HepG2 (cell line): ENCODE results near the gene HSDL1. TPM values are rescaled to one million over a fixed set of nuclear protein-coding genes. Genes with fewer than 3 reads are reported as not detected.

Experiments used
- DMTF1 ChIP-seq: sonication (generic); formaldehyde crosslinking; IDR thresholded peaks from 2 replicates; pipeline ENCODE4 v1.4.0; 2020; ENCODE audit warnings: mild to moderate bottlenecking, missing genetic modification reagents
- ELF3 ChIP-seq: IDR thresholded peaks from 2 replicates; pipeline ENCODE4 v1.6.1; 2016; ENCODE audit warnings: missing genetic modification reagents, missing compliant biosample characterization
- KLF11 ChIP-seq: IDR thresholded peaks from 2 replicates; pipeline ENCODE4 v1.6.1; 2016; ENCODE audit warnings: missing compliant biosample characterization
- LCORL ChIP-seq, 2 experiments: fragments of 450-650 bp in 1 of 2; sonication (generic) in 1 of 2; formaldehyde crosslinking in 1 of 2; IDR thresholded peaks; 2 replicates each; pipeline versions ENCODE4 v1.5.0 to v1.6.1; 2017 to 2020; ENCODE audit warnings: antibody characterized with exemption in 1 of 2, missing genetic modification reagents in 1 of 2
- MED1 ChIP-seq: sonication (generic); formaldehyde crosslinking; IDR thresholded peaks from 2 replicates; pipeline ENCODE4 v1.4.0; 2020; ENCODE audit warnings: missing genetic modification reagents
- MLLT10 ChIP-seq: sonication (generic); formaldehyde crosslinking; IDR thresholded peaks from 2 replicates; pipeline ENCODE4 v1.4.0; 2020; ENCODE audit warnings: missing genetic modification reagents
- NFKB2 ChIP-seq: sonication (generic); formaldehyde crosslinking; IDR thresholded peaks from 2 replicates; pipeline ENCODE4 v1.4.0; 2020; ENCODE audit warnings: missing genetic modification reagents, borderline replicate concordance
- RFX3 ChIP-seq: IDR thresholded peaks from 2 replicates; pipeline ENCODE4 v1.6.1; 2016; ENCODE audit warnings: missing biosample characterization, missing genetic modification reagents
- RNF2 ChIP-seq: fragments of 450-650 bp; conservative IDR thresholded peaks from 2 replicates; pipeline ENCODE4 v1.6.1; 2016; ENCODE audit warnings: low read depth
- SNAPC2 ChIP-seq: sonication (generic); formaldehyde crosslinking; IDR thresholded peaks from 2 replicates; pipeline ENCODE4 v1.8.1; 2022; ENCODE audit warnings: mild to moderate bottlenecking, missing genetic modification reagents
- TEF ChIP-seq: sonication (generic); formaldehyde crosslinking; IDR thresholded peaks from 2 replicates; pipeline ENCODE4 v1.5.0; 2020; ENCODE audit warnings: missing genetic modification reagents
- ZBTB40 ChIP-seq, 2 experiments: fragments of 450-650 bp in 1 of 2; sonication (generic) in 1 of 2; formaldehyde crosslinking in 1 of 2; IDR thresholded peaks; 2 replicates each; pipeline versions ENCODE4 v1.6.1 to v1.8.0; 2016 to 2022; ENCODE audit warnings: antibody characterized with exemption in 1 of 2, mild to moderate bottlenecking in 1 of 2, missing genetic modification reagents in 1 of 2
- ZBTB8A ChIP-seq: sonication (generic); formaldehyde crosslinking; IDR thresholded peaks from 2 replicates; pipeline ENCODE4 v1.4.0; 2020; ENCODE audit warnings: mild to moderate bottlenecking, low read depth, missing genetic modification reagents, borderline replicate concordance
- ZNF160 ChIP-seq: sonication (generic); formaldehyde crosslinking; IDR thresholded peaks from 2 replicates; pipeline ENCODE4 v1.8.0; 2022; ENCODE audit warnings: mild to moderate bottlenecking, inconsistent platforms, missing genetic modification reagents
- ZNF30 ChIP-seq: sonication (generic); formaldehyde crosslinking; IDR thresholded peaks from 2 replicates; pipeline ENCODE4 v1.5.0; 2020; ENCODE audit warnings: mild to moderate bottlenecking, missing genetic modification reagents
- ZNF317 ChIP-seq: sonication (generic); formaldehyde crosslinking; IDR thresholded peaks from 2 replicates; pipeline ENCODE4 v1.5.0; 2020; ENCODE audit warnings: mild to moderate bottlenecking, missing genetic modification reagents
- ZNF576 ChIP-seq: sonication (generic); formaldehyde crosslinking; IDR thresholded peaks from 2 replicates; pipeline ENCODE4 v1.4.0; 2020; ENCODE audit warnings: mild to moderate bottlenecking, missing genetic modification reagents
- polyA plus RNA-seq, 8 experiments: library from polyadenylated mRNA; depleted of rRNA in 3 of 8; stranded (reverse) in 7 of 8; unstranded in 1 of 8; fragments of >200 nt; fragmentation: Illumina TruSeq in 4 of 8; extraction: Trizol in 4 of 8; gene quantifications; 2 replicates each; pipeline versions ENCODE4 v1.2.1 to v1.2.3, GENCODE V29; 2011 to 2016; ENCODE audit warnings: low read depth in 4 of 8, missing spikeins in 1 of 8, mixed read lengths in 1 of 8; ENCODE audit not compliant: insufficient read depth in 1 of 8
- total RNA-seq, 5 experiments: library from RNA; depleted of rRNA; stranded (reverse); fragments of >200 nt; fragmentation: Illumina TruSeq; extraction: Trizol; gene quantifications; 2 replicates each; pipeline ENCODE4 v1.2.3, GENCODE V29; 2016; ENCODE audit warnings: low read depth in 1 of 5

The HSDL1 gene
- total and polyA plus RNA-seq, 2 of the 13 experiments (the other 11 are each of a cell fraction or from before 2014, with no cell fraction given) = 49.2 to 49.7 TPM

DNA sequence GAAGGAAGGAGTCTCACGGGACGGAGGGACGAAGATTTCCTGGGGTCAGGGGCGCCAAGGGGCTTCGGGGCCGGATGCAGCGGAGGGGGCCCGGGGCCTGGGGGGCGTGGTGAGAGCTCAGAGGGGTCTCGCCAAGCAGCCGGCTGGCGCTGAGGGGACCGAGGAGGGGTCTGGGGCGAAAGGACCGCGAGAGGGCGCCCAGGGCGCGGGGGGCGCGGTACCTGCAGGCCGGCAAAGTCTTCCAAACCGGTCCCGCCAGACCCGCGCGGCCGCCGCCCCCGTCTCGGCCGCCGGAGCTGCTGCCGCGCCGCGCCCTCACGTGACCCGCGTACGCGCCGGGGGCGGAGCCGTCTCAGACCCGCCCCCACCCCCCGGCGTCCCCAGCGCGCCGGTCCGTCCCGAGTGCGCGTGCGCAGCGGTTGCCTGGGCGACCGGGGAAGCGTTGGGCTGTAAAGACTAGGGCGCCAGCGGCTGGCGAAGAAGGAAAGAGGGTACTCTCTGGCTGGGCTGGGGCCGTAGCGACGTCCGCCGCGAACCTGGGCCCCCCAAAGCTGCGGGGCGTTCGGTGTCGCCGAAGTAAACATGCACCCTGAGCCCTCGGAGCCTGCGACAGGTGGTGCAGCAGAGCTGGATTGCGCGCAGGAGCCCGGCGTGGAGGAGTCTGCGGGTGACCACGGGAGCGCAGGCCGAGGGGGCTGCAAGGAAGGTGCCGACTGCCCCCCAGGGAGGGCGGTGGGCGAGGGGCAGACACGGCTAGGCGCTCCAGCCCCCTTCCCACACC lies at the start of gene HSDL1, which contains the start of gene DNAAF1 (continued):
- TF ChIP-seq ZBTB40 (IDR thresholded peaks at IDR 0.05) = no peak
- TF ChIP-seq ZBTB40 (CRISPR knock-in tag; IDR thresholded peaks at IDR 0.05) = peak; percentile 71
- TF ChIP-seq ZNF30 (CRISPR knock-in tag) = no peak
- TF ChIP-seq ZNF160 = no peak; the same call in 1 of the 2 replicates
- TF ChIP-seq ZNF576 = no peak
- no peak for TF ChIP-seq ZNF317 (CRISPR knock-in tag)
- peak; percentile 75; the same call in 1 of the 2 replicates for TF ChIP-seq NFKB2 (CRISPR knock-in tag)
- no peak for TF ChIP-seq ZBTB8A (CRISPR knock-in tag)
- TF ChIP-seq KLF11 (CRISPR knock-in tag) = no peak
- no peak for TF ChIP-seq RNF2
- TF ChIP-seq LCORL (IDR thresholded peaks at IDR 0.05) = no peak
- TF ChIP-seq LCORL (CRISPR knock-in tag; IDR thresholded peaks at IDR 0.05) = 0 out of 2 replicates have a peak, but pooled peaks have one; percentile 12
- no peak for TF ChIP-seq MED1 (CRISPR knock-in tag)
- peak; percentile 25; the same call in 1 of the 2 replicates for TF ChIP-seq TEF (CRISPR knock-in tag)
- peak; percentile 96 for TF ChIP-seq RFX3 (CRISPR knock-in tag)
- TF ChIP-seq MLLT10 = no peak
- TF ChIP-seq SNAPC2 = no peak
- TF ChIP-seq DMTF1 (CRISPR knock-in tag) = no peak
- TF ChIP-seq ELF3 (CRISPR knock-in tag) = no peak
